ENCODE measurements around the gene ACAN.

ACAN gene

GRCh38 chr15:88800026-88800425 lies 3.2 kb upstream of the ACAN start:
- peaks cover 5 to 10% of the 10 kb centered on the region in 2 donors for H3K27me3 ChIP-seq (ENCODE audit: control insufficient read depth in 2 of 2, insufficient read depth in 2 of 2, low read length in 2 of 2)

GRCh38 chr15:88800738-88801137 lies 2.5 kb upstream of the ACAN start:
- Histone ChIP-seq H3K27me3 (ENCODE audit: control insufficient read depth in 2 of 2, insufficient read depth in 2 of 2, low read length in 2 of 2) (peaks cover 10% of the 10 kb centered on the region in 2 donors), H3K4me3 (ENCODE audit: low read length in 2 of 2) (no peak overlapping the region), H3K36me3 (ENCODE audit: control insufficient read depth in 2 of 2, insufficient read depth in 2 of 2, low read length in 2 of 2) (no peaks in the 10 kb centered on the region), H3K27ac (ENCODE audit: low read depth in 2 of 2, low read length in 2 of 2) (no peak overlapping the region), H3K9ac (ENCODE audit: low read depth in 1 of 2, low read length in 2 of 2) (no peak overlapping the region), H3K4me1 (ENCODE audit: control insufficient read depth in 2 of 2, insufficient read depth in 2 of 2, low read length in 2 of 2) (no peaks in the 10 kb centered on the region), H3K9me3 (ENCODE audit: control insufficient read depth in 2 of 2, low read length in 2 of 2) (no peaks in the 10 kb centered on the region)

More at GRCh38 chr15:88800026-88800425, 3.2 kb upstream of the ACAN start:
- H3K9me3 ChIP-seq (ENCODE audit: control insufficient read depth in 2 of 2, low read length in 2 of 2): no peaks in the 10 kb centered on the region
- no peak overlapping the region for H3K9ac ChIP-seq (ENCODE audit: low read depth in 1 of 2, low read length in 2 of 2)
- no peaks in the 10 kb centered on the region for H3K4me1 ChIP-seq (ENCODE audit: control insufficient read depth in 2 of 2, insufficient read depth in 2 of 2, low read length in 2 of 2)
- H3K27ac ChIP-seq (ENCODE audit: low read depth in 2 of 2, low read length in 2 of 2): no peak overlapping the region
- no peaks in the 10 kb centered on the region for H3K36me3 ChIP-seq (ENCODE audit: control insufficient read depth in 2 of 2, insufficient read depth in 2 of 2, low read length in 2 of 2)
- H3K4me3 ChIP-seq (ENCODE audit: low read length in 2 of 2): no peak overlapping the region

- H3K27me3 ChIP-seq (ENCODE audit: control insufficient read depth in 2 of 2, insufficient read depth in 2 of 2, low read length in 2 of 2): peaks cover 10% of the 10 kb centered on the region in 2 donors
- no peak overlapping the region for H3K9ac ChIP-seq (ENCODE audit: low read depth in 1 of 2, low read length in 2 of 2)
- H3K36me3 ChIP-seq (ENCODE audit: control insufficient read depth in 2 of 2, insufficient read depth in 2 of 2, low read length in 2 of 2): no peaks in the 10 kb centered on the region
- H3K9me3 ChIP-seq (ENCODE audit: control insufficient read depth in 2 of 2, low read length in 2 of 2): no peaks in the 10 kb centered on the region
- H3K4me1 ChIP-seq (ENCODE audit: control insufficient read depth in 2 of 2, insufficient read depth in 2 of 2, low read length in 2 of 2): no peaks in the 10 kb centered on the region
- no peak overlapping the region for H3K4me3 ChIP-seq (ENCODE audit: low read length in 2 of 2)
- H3K27ac ChIP-seq (ENCODE audit: low read depth in 2 of 2, low read length in 2 of 2): no peak overlapping the region
These were observed 816 bp upstream of the ACAN start for GRCh38 chr15:88802250-88802990.

GRCh38 chr15:88802991-88803240 lies 320 bp upstream of the ACAN start:
- Histone ChIP-seq H3K36me3 (ENCODE audit: control insufficient read depth in 2 of 2, insufficient read depth in 2 of 2, low read length in 2 of 2) (no peaks in the 10 kb centered on the region), H3K4me1 (ENCODE audit: control insufficient read depth in 2 of 2, insufficient read depth in 2 of 2, low read length in 2 of 2) (no peaks in the 10 kb centered on the region), H3K9ac (ENCODE audit: low read depth in 1 of 2, low read length in 2 of 2) (no peak overlapping the region), H3K27ac (ENCODE audit: low read depth in 2 of 2, low read length in 2 of 2) (no peak overlapping the region), H3K9me3 (ENCODE audit: control insufficient read depth in 2 of 2, low read length in 2 of 2) (no peaks in the 10 kb centered on the region), H3K27me3 (ENCODE audit: control insufficient read depth in 2 of 2, insufficient read depth in 2 of 2, low read length in 2 of 2) (peaks cover 10% of the 10 kb centered on the region in 2 donors), H3K4me3 (ENCODE audit: low read length in 2 of 2) (no peak overlapping the region)

- H3K9ac ChIP-seq (ENCODE audit: low read depth in 1 of 2, low read length in 2 of 2): no peak overlapping the region
- H3K4me3 ChIP-seq (ENCODE audit: low read length in 2 of 2): no peak overlapping the region
- no peaks in the 10 kb centered on the region for H3K9me3 ChIP-seq (ENCODE audit: control insufficient read depth in 2 of 2, low read length in 2 of 2)
- H3K27ac ChIP-seq (ENCODE audit: low read depth in 2 of 2, low read length in 2 of 2): no peak overlapping the region
- no peaks in the 10 kb centered on the region for H3K36me3 ChIP-seq (ENCODE audit: control insufficient read depth in 2 of 2, insufficient read depth in 2 of 2, low read length in 2 of 2)
- no peaks in the 10 kb centered on the region for H3K4me1 ChIP-seq (ENCODE audit: control insufficient read depth in 2 of 2, insufficient read depth in 2 of 2, low read length in 2 of 2)
- H3K27me3 ChIP-seq (ENCODE audit: control insufficient read depth in 2 of 2, insufficient read depth in 2 of 2, low read length in 2 of 2): peaks cover 10% of the 10 kb centered on the region in 2 donors
These were observed 648 bp downstream of the ACAN start for GRCh38 chr15:88803920-88804247.

- H3K9ac ChIP-seq (ENCODE audit: low read depth in 1 of 2, low read length in 2 of 2): no peak overlapping the region
- no peak overlapping the region for H3K27ac ChIP-seq (ENCODE audit: low read depth in 2 of 2, low read length in 2 of 2)
- peaks cover 10% of the 10 kb centered on the region in 2 donors for H3K27me3 ChIP-seq (ENCODE audit: control insufficient read depth in 2 of 2, insufficient read depth in 2 of 2, low read length in 2 of 2)
- no peak overlapping the region for H3K4me3 ChIP-seq (ENCODE audit: low read length in 2 of 2)
- H3K4me1 ChIP-seq (ENCODE audit: control insufficient read depth in 2 of 2, insufficient read depth in 2 of 2, low read length in 2 of 2): no peaks in the 10 kb centered on the region
- no peaks in the 10 kb centered on the region for H3K36me3 ChIP-seq (ENCODE audit: control insufficient read depth in 2 of 2, insufficient read depth in 2 of 2, low read length in 2 of 2)
- no peaks in the 10 kb centered on the region for H3K9me3 ChIP-seq (ENCODE audit: control insufficient read depth in 2 of 2, low read length in 2 of 2)
These were observed 1.0 kb downstream of the ACAN start for GRCh38 chr15:88804257-88804656.

- H3K4me1 ChIP-seq (ENCODE audit: control insufficient read depth in 2 of 2, insufficient read depth in 2 of 2, low read length in 2 of 2): no peaks in the 10 kb centered on the region
- no peak overlapping the region for H3K4me3 ChIP-seq (ENCODE audit: low read length in 2 of 2)
- H3K27me3 ChIP-seq (ENCODE audit: control insufficient read depth in 2 of 2, insufficient read depth in 2 of 2, low read length in 2 of 2): peaks cover 10% of the 10 kb centered on the region in 2 donors
- H3K36me3 ChIP-seq (ENCODE audit: control insufficient read depth in 2 of 2, insufficient read depth in 2 of 2, low read length in 2 of 2): no peaks in the 10 kb centered on the region
- no peak overlapping the region for H3K27ac ChIP-seq (ENCODE audit: low read depth in 2 of 2, low read length in 2 of 2)
- no peaks in the 10 kb centered on the region for H3K9me3 ChIP-seq (ENCODE audit: control insufficient read depth in 2 of 2, low read length in 2 of 2)
- no peak overlapping the region for H3K9ac ChIP-seq (ENCODE audit: low read depth in 1 of 2, low read length in 2 of 2)
These were observed 2.0 kb downstream of the ACAN start for GRCh38 chr15:88805031-88805780.

GRCh38 chr15:88810446-88810845 lies 7.2 kb downstream of the ACAN start:
- Histone ChIP-seq H3K9me3 (ENCODE audit: control insufficient read depth in 2 of 2, low read length in 2 of 2) (no peaks in the 10 kb centered on the region), H3K27me3 (ENCODE audit: control insufficient read depth in 2 of 2, insufficient read depth in 2 of 2, low read length in 2 of 2) (peaks cover 0 to under 1% of the 10 kb centered on the region in 2 donors), H3K4me1 (ENCODE audit: control insufficient read depth in 2 of 2, insufficient read depth in 2 of 2, low read length in 2 of 2) (no peaks in the 10 kb centered on the region), H3K27ac (ENCODE audit: low read depth in 2 of 2, low read length in 2 of 2) (no peak overlapping the region), H3K9ac (ENCODE audit: low read depth in 1 of 2, low read length in 2 of 2) (no peak overlapping the region), H3K4me3 (ENCODE audit: low read length in 2 of 2) (no peak overlapping the region), H3K36me3 (ENCODE audit: control insufficient read depth in 2 of 2, insufficient read depth in 2 of 2, low read length in 2 of 2) (no peaks in the 10 kb centered on the region)

- Histone ChIP-seq H3K4me3 (ENCODE audit: low read length in 2 of 2) (no peak overlapping the region), H3K36me3 (ENCODE audit: control insufficient read depth in 2 of 2, insufficient read depth in 2 of 2, low read length in 2 of 2) (no peaks in the 10 kb centered on the region), H3K27me3 (ENCODE audit: control insufficient read depth in 2 of 2, insufficient read depth in 2 of 2, low read length in 2 of 2) (peaks cover 0 to 7% of the 10 kb centered on the region in 2 donors), H3K27ac (ENCODE audit: low read depth in 2 of 2, low read length in 2 of 2) (no peak overlapping the region), H3K9me3 (ENCODE audit: control insufficient read depth in 2 of 2, low read length in 2 of 2) (no peaks in the 10 kb centered on the region), H3K4me1 (ENCODE audit: control insufficient read depth in 2 of 2, insufficient read depth in 2 of 2, low read length in 2 of 2) (no peaks in the 10 kb centered on the region), H3K9ac (ENCODE audit: low read depth in 1 of 2, low read length in 2 of 2) (no peak overlapping the region)
These were observed 8.9 kb downstream of the ACAN start for GRCh38 chr15:88812133-88812532.

- H3K9me3 ChIP-seq (ENCODE audit: control insufficient read depth in 2 of 2, low read length in 2 of 2): no peaks in the 10 kb centered on the region
- peaks cover 0 to 7% of the 10 kb centered on the region in 2 donors for H3K27me3 ChIP-seq (ENCODE audit: control insufficient read depth in 2 of 2, insufficient read depth in 2 of 2, low read length in 2 of 2)
- H3K9ac ChIP-seq (ENCODE audit: low read depth in 1 of 2, low read length in 2 of 2): no peak overlapping the region
- no peak overlapping the region for H3K27ac ChIP-seq (ENCODE audit: low read depth in 2 of 2, low read length in 2 of 2)
- H3K36me3 ChIP-seq (ENCODE audit: control insufficient read depth in 2 of 2, insufficient read depth in 2 of 2, low read length in 2 of 2): no peaks in the 10 kb centered on the region
- H3K4me1 ChIP-seq (ENCODE audit: control insufficient read depth in 2 of 2, insufficient read depth in 2 of 2, low read length in 2 of 2): no peaks in the 10 kb centered on the region
- H3K4me3 ChIP-seq (ENCODE audit: low read length in 2 of 2): no peak overlapping the region
These were observed 10.7 kb downstream of the ACAN start for GRCh38 chr15:88813960-88814359.

Data from mucosa of rectum (tissue), 2 donors.